Large intestine (tissue), 3 donors: Measurements from ENCODE around the gene NEGR1. TPM values are rescaled to one million over a fixed set of nuclear protein-coding genes. Genes with fewer than 3 reads are reported as not detected.

Source experiments
- DNase-seq, 2 donors: peaks; one replicate each; pipeline versions ENCODE4 v3.0.0 to v3.0.0-alpha.2; 2013
- H3K27ac ChIP-seq: one replicate; pipeline ENCODE4 v1.5.1; 2013; ENCODE audit warnings: low read length
- H3K27me3 ChIP-seq: 2 replicates; pipeline ENCODE4 v1.6.1; 2013; ENCODE audit warnings: low read length; ENCODE audit not compliant: control insufficient read depth, insufficient read depth
- H3K36me3 ChIP-seq: 2 replicates; pipeline ENCODE4 v1.6.1; 2013; ENCODE audit warnings: low read length; ENCODE audit not compliant: control insufficient read depth, insufficient read depth
- H3K4me1 ChIP-seq: one replicate; pipeline ENCODE4 v1.6.1; 2013; ENCODE audit warnings: low read length; ENCODE audit not compliant: control insufficient read depth, insufficient read depth
- H3K4me3 ChIP-seq: one replicate; pipeline ENCODE4 v1.5.1; 2013; ENCODE audit warnings: low read length
- H3K9me3 ChIP-seq: one replicate; pipeline ENCODE4 v1.6.1; 2013; ENCODE audit warnings: mild to moderate bottlenecking, low read depth, low read length, moderate library complexity; ENCODE audit not compliant: control insufficient read depth
- WGBS: methylation state at CpG from one replicate; pipeline ENCODE4 v1.1.5; 2013; ENCODE audit warnings: low lambda C conversion rate; ENCODE audit not compliant: insufficient coverage; 5-methylcytosine and 5-hydroxymethylcytosine counted together
- polyA plus RNA-seq: library from polyadenylated mRNA; unstranded; fragments of 120-200 nt; gene quantifications from one replicate; pipeline ENCODE4 v1.2.1, GENCODE V29; 2013

NEGR1 gene
- polyA plus RNA-seq, 1 donor, result 9.9 TPM

GRCh38 chr1:71788113-71788512, 494.2 kb downstream of the NEGR1 start:
- DNase-seq, result no peak
- Histone ChIP-seq H3K36me3 (no peaks in the 10 kb centered on the region), H3K4me3 (no peak overlapping the region), H3K27ac (no peak overlapping the region), H3K27me3 (no peaks in the 10 kb centered on the region), H3K4me1 (no peaks in the 10 kb centered on the region), H3K9me3 (no peaks in the 10 kb centered on the region)
- WGBS, result 73% methylated on average over 1 of the region's 1 CpG

DNA sequence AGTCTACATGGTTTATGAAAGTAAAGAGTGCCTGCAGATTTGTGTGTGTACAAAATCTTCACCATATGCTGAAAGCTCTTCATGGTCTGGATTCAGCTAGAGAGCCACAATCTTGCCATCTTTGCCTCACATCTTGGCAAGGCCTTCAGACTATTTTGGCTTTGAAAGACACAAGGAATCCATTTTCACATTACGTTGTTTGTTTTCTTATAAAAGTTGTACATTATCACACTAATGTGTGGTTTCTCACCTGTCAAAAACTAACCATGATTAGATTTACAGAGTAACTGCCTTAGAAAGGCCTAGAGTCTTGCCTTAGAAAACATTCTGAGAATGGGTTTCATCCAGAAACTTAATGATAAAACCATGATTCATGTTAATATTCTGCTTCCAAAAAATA, 494.6 kb downstream of the NEGR1 start:
- Histone ChIP-seq H3K4me1 (no peaks in the 10 kb centered on the region), H3K4me3 (no peak overlapping the region), H3K27ac (no peak overlapping the region), H3K9me3 (no peaks in the 10 kb centered on the region), H3K36me3 (no peaks in the 10 kb centered on the region), H3K27me3 (no peaks in the 10 kb centered on the region)
- DNase-seq, result no peak
- WGBS, result 100% methylated on average over 1 of the region's 1 CpG

DNA sequence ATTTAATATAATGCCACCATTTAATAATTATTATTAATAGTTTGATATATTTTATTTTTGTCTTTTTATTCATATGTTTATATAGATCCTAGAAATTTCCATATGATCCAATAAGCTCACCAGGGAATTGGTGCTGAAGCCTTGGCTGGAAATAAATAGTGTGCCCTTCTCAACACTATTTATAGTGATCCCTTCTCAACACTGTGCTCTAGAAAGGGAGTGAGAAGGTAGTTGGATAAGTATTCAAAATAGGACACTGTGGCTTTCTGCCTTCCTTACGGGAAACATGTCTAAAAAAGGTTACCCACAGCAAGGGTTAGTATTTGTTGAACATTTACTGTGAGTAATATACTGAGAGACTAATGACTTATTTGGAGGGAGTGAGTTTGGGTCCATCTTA, 496.1 kb downstream of the NEGR1 start:
- no peak for DNase-seq
- Histone ChIP-seq H3K36me3 (no peaks in the 10 kb centered on the region), H3K4me3 (no peak overlapping the region), H3K4me1 (no peaks in the 10 kb centered on the region), H3K27ac (no peak overlapping the region), H3K9me3 (no peaks in the 10 kb centered on the region), H3K27me3 (no peaks in the 10 kb centered on the region)
- WGBS, result 100% methylated on average over 1 of the region's 1 CpG

DNA sequence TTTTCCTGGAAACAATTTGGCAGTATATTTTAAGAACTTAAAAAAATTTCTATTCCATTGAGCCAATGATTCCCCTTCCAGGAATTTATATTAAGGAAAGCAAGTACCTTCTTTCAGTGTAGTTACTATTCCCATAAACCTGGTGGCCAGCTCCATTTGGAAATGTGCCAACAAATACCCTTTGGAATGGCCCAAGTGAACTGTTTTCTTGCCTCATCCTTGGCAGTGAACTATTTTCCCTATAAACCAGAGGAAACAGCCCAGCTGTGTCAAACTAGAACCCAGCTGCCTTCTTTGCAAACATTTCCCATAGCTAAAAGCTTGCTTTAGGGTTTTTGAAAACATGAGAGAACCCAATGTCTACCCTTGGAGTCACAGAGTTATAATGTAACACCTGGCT, 496.9 kb downstream of the NEGR1 start:
- no peak overlapping the region for H3K27ac ChIP-seq
- no peak for DNase-seq
- no peak overlapping the region for H3K4me3 ChIP-seq

GRCh38 chr1:71785000-71785399, 497.3 kb downstream of the NEGR1 start:
- DNase-seq, result no peak
- Histone ChIP-seq H3K27me3 (no peaks in the 10 kb centered on the region), H3K9me3 (no peaks in the 10 kb centered on the region), H3K36me3 (no peaks in the 10 kb centered on the region), H3K4me3 (no peak overlapping the region), H3K4me1 (no peaks in the 10 kb centered on the region), H3K27ac (no peak overlapping the region)
- no CpG with 5 or more reads among the region's 3 CpGs for WGBS

More for the DNA sequence above, 496.9 kb downstream of the NEGR1 start:
- Histone ChIP-seq H3K27me3 (no peaks in the 10 kb centered on the region), H3K36me3 (no peaks in the 10 kb centered on the region), H3K4me1 (no peaks in the 10 kb centered on the region), H3K9me3 (no peaks in the 10 kb centered on the region)

- Histone ChIP-seq H3K36me3 (no peaks in the 10 kb centered on the region), H3K27ac (no peak overlapping the region), H3K4me1 (no peaks in the 10 kb centered on the region), H3K4me3 (no peak overlapping the region), H3K27me3 (no peaks in the 10 kb centered on the region), H3K9me3 (no peaks in the 10 kb centered on the region)
- DNase-seq, result no peak
- 83% methylated on average over 1 of the region's 1 CpG for WGBS
These were observed 498.1 kb downstream of the NEGR1 start for GRCh38 chr1:71784241-71784640.

GRCh38 chr1:71783071-71783470, 499.3 kb downstream of the NEGR1 start:
- no peaks in the 10 kb centered on the region for H3K27me3 ChIP-seq
- no peak overlapping the region for H3K27ac ChIP-seq
- no peaks in the 10 kb centered on the region for H3K36me3 ChIP-seq
- no peaks in the 10 kb centered on the region for H3K4me1 ChIP-seq
- no peak for DNase-seq
- no peaks in the 10 kb centered on the region for H3K9me3 ChIP-seq
- no peak overlapping the region for H3K4me3 ChIP-seq
- WGBS, result no CpG with 5 or more reads among the region's 2 CpGs

- Histone ChIP-seq H3K4me3 (no peak overlapping the region), H3K4me1 (no peaks in the 10 kb centered on the region), H3K9me3 (no peaks in the 10 kb centered on the region), H3K27ac (no peak overlapping the region), H3K36me3 (no peaks in the 10 kb centered on the region), H3K27me3 (no peaks in the 10 kb centered on the region)
- DNase-seq, result no peak
- WGBS, result no CpG with 5 or more reads among the region's 4 CpGs
These were observed 500.9 kb downstream of the NEGR1 start for GRCh38 chr1:71781450-71781849.

DNA sequence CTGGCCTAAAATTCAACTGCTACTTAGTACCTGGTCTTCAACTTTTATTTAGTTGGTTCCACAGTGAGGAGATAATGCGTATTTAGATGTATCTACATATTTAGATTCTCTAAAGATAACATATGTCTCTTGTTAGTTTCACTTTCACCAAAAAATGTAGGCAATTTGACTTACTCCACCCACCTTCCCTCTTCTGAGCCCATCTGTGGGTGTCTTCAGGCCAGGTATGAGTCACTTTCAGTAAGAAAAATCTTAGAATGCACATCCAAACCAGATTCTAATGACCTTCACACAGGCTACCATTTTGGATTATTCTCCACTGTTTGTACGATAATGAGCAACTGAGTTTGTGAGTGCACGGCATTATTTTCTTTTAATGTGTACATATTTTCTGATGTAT, 501.7 kb downstream of the NEGR1 start:
- no peak for DNase-seq
- WGBS, result 100% methylated on average over 2 of the region's 3 CpGs
- no peaks in the 10 kb centered on the region for H3K27me3 ChIP-seq
- no peak overlapping the region for H3K27ac ChIP-seq
- no peak overlapping the region for H3K4me3 ChIP-seq
- no peaks in the 10 kb centered on the region for H3K4me1 ChIP-seq
- H3K36me3 ChIP-seq, result no peaks in the 10 kb centered on the region
- H3K9me3 ChIP-seq, result no peaks in the 10 kb centered on the region

GRCh38 chr1:71778940-71779339, 503.4 kb downstream of the NEGR1 start:
- H3K4me3 ChIP-seq, result no peak overlapping the region
- H3K36me3 ChIP-seq, result no peaks in the 10 kb centered on the region
- H3K27ac ChIP-seq, result no peak overlapping the region
- DNase-seq, result no peak
- H3K27me3 ChIP-seq, result no peaks in the 10 kb centered on the region
- no CpG with 5 or more reads among the region's 1 CpG for WGBS
- no peaks in the 10 kb centered on the region for H3K9me3 ChIP-seq
- no peaks in the 10 kb centered on the region for H3K4me1 ChIP-seq

DNA sequence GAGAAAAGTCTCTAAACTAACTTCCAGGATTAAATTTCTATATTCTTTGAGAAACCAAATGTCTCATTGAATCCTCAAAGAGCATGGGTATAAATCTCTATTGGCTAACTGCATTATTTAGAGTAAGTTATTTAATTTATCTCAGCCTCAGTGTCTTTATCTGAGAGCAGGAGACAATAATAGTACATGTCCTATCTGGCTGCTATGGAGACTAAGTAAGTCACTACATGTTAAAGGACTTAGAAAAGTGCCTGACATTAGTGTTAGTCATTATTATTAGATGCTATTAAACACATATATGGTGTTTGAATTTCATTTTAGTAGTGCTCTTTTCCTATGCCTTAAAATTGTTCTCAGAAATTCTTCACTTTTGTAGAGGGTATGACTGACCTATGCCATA, 505.2 kb downstream of the NEGR1 start:
- no peaks in the 10 kb centered on the region for H3K4me1 ChIP-seq
- H3K36me3 ChIP-seq, result no peaks in the 10 kb centered on the region
- no peak overlapping the region for H3K4me3 ChIP-seq
- DNase-seq, result no peak
- no peak overlapping the region for H3K27ac ChIP-seq
- no peaks in the 10 kb centered on the region for H3K9me3 ChIP-seq
- no peaks in the 10 kb centered on the region for H3K27me3 ChIP-seq
